NCI-H774 (cell line): ENCODE results near the gene TMEM256.
"Not testable (repeated sequence)": the region's sequence is repeated elsewhere in the genome, so short reads cannot be mapped to it uniquely, and the experiment has no call there.

Source experiments
- DNase-seq: peaks from one replicate; lab custom pipeline; 2025; lab: John Stamatoyannopoulos, UW

TMEM256 gene

GRCh38 chr17:7383371-7383741 lies 20.5 kb downstream of the TMEM256 start:
- no peak for DNase-seq

- no peak for DNase-seq
Measured at GRCh38 chr17:7382901-7383300, 21.0 kb downstream of the TMEM256 start.

GRCh38 chr17:7380855-7381683 lies 22.8 kb downstream of the TMEM256 start, which contains the start of gene TNK1:
Gene TNK1 (plus strand): TSS chr17:7381089. CDS start chr17:7382927, 1,838 bp downstream.
- no peak for DNase-seq

- no peak for DNase-seq
Measured at GRCh38 chr17:7380321-7380720, 23.6 kb downstream of the TMEM256 start.

- no peak for DNase-seq
Measured at GRCh38 chr17:7379134-7379533, 24.8 kb downstream of the TMEM256 start.

GRCh38 chr17:7374353-7374752 lies 29.5 kb downstream of the TMEM256 start:
- DNase-seq = no peak

- no peak for DNase-seq
Measured at GRCh38 chr17:7370853-7371252, 33.0 kb downstream of the TMEM256 start.

GRCh38 chr17:7369825-7370224 lies 34.1 kb downstream of the TMEM256 start:
- DNase-seq = no peak

- DNase-seq = not testable (repeated sequence)
Measured at GRCh38 chr17:7368599-7368994, 35.3 kb downstream of the TMEM256 start.

GRCh38 chr17:7367918-7368598 lies 35.8 kb downstream of the TMEM256 start:
- DNase-seq = no peak

- no peak for DNase-seq
Measured at GRCh38 chr17:7367083-7367482, 36.8 kb downstream of the TMEM256 start.

GRCh38 chr17:7365963-7366362 lies 37.9 kb downstream of the TMEM256 start:
- DNase-seq = not testable (repeated sequence)

GRCh38 chr17:7363311-7363710 lies 40.6 kb downstream of the TMEM256 start:
- no peak for DNase-seq

- no peak for DNase-seq
Measured at GRCh38 chr17:7361906-7362305, 42.0 kb downstream of the TMEM256 start.

- DNase-seq = no peak
Measured at GRCh38 chr17:7357381-7357780, 46.5 kb downstream of the TMEM256 start.

GRCh38 chr17:7356756-7357155 lies 47.1 kb downstream of the TMEM256 start:
- no peak for DNase-seq

GRCh38 chr17:7356072-7356549 lies 47.8 kb downstream of the TMEM256 start:
- peak; percentile 23 for DNase-seq

GRCh38 chr17:7355573-7355972 lies 48.3 kb downstream of the TMEM256 start:
- DNase-seq = no peak

GRCh38 chr17:7355053-7355452 lies 48.8 kb downstream of the TMEM256 start, which contains the start of gene TMEM95:
Gene TMEM95 (plus strand): TSS chr17:7355156. CDS start chr17:7355205, 49 bp downstream.
- no peak for DNase-seq

- DNase-seq = no peak
Measured at GRCh38 chr17:7354262-7354843, 49.5 kb downstream of the TMEM256 start.
